Measurements from ENCODE around the gene HIP1R.

The HIP1R gene

DNA sequence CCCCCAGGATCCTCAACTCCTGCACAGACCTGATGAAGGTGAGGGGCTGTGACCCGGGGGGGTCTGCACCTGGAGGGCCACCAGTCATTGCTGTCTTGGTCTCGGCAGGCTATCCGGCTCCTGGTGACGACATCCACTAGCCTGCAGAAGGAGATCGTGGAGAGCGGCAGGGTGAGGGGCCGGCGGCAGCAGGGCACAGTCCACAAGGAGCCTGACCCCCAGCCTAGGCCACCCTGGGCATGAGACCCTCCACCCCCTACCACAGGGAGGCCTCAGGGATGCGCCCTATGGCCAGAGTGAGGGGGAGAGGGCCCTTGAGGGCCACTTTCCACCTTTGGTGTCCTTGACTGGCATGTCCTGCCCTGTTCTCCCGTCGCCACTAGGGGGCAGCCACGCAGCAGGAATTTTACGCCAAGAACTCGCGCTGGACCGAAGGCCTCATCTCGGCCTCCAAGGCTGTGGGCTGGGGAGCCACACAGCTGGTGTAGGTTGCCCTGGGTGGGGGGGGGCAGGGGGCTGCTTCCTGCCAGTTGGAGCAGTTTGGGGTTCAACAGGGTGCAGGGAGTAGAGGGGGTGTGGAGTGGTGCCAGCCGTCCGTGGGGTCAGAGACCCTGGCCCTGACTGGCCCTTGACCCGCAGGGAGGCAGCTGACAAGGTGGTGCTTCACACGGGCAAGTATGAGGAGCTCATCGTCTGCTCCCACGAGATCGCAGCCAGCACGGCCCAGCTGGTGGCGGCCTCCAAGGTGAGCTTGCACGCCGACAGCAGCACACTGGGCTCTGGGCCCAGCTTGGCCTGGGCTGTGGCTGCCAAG, 25.0 kb downstream of the HIP1R start:
- WGBS, result 44% methylated on average over 22 of the region's 28 CpGs

DNA sequence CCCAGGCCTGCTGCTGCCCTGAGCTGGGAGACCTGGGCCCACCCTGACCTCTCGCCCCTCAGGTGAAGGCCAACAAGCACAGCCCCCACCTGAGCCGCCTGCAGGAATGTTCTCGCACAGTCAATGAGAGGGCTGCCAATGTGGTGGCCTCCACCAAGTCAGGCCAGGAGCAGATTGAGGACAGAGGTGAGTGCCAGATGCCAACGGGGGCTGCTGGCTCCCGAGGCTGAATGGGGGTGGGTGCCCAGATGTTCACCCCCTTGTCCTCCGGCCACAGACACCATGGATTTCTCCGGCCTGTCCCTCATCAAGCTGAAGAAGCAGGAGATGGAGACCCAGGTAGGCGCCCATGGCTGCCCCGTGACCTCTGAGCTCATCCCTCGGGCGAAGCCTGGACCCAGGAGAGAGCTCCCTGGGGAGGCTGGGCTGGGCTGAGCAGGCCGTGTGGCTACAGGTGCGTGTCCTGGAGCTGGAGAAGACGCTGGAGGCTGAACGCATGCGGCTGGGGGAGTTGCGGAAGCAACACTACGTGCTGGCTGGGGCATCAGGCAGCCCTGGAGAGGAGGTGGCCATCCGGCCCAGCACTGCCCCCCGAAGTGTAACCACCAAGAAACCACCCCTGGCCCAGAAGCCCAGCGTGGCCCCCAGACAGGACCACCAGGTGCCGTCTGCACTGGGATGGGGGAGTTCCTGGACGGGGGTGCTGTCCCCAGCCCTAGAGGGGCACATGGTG, 25.8 kb downstream of the HIP1R start:
- no peaks in the 10 kb centered on the region for H3K9me3 ChIP-seq (ENCODE audit: control insufficient read depth, low read length)
- H3K14ac ChIP-seq (ENCODE audit: low read length in 2 of 2), result no peak overlapping the region
- H3K9ac ChIP-seq (ENCODE audit: low read length), result peak overlapping the region; percentile 26
- H2BK12ac ChIP-seq (ENCODE audit: low read length in 2 of 2), result no peak overlapping the region
- peaks cover 26 to 84% of the 10 kb centered on the region in 2 experiments for H3K36me3 ChIP-seq (ENCODE audit: control insufficient read depth in 1 of 2, insufficient read depth in 2 of 2, low read depth in 1 of 2, low read length in 2 of 2)
- 94% methylated on average over 23 of the region's 23 CpGs for WGBS
- H2BK15ac ChIP-seq (ENCODE audit: low read depth, poor library complexity, severe bottlenecking), result no peak overlapping the region
- DNase-seq, result no peak
- H3K4me1 ChIP-seq (ENCODE audit: control insufficient read depth, insufficient read depth, low read depth, low read length), result peaks cover 42% of the 10 kb centered on the region
- no peak overlapping the region for H2AFZ ChIP-seq (ENCODE audit: low read depth, low read length)
- no peak overlapping the region for H3K4me3 ChIP-seq (ENCODE audit: insufficient read depth in 1 of 2, low read depth in 1 of 2, low read length in 2 of 2)
- peak overlapping the region; percentile 45 for H4K8ac ChIP-seq (ENCODE audit: low read length)
- no peak overlapping the region for H3K4ac ChIP-seq (ENCODE audit: low read depth in 1 of 2, low read length in 2 of 2)
- peak overlapping the region; percentile 19 for H4K91ac ChIP-seq (ENCODE audit: low read length)
- H3K23ac ChIP-seq (ENCODE audit: low read length in 2 of 2), result no peak overlapping the region
- H3K4me2 ChIP-seq (ENCODE audit: low read length, poor library complexity, severe bottlenecking), result no peak overlapping the region
- no peaks in the 10 kb centered on the region for H3K27me3 ChIP-seq (ENCODE audit: control insufficient read depth in 1 of 2, insufficient read depth in 1 of 2, low read length in 2 of 2)
- H2AK5ac ChIP-seq (ENCODE audit: low read length, severe bottlenecking), result peak overlapping the region; percentile 38
- no peak overlapping the region for H3K18ac ChIP-seq (ENCODE audit: low read depth in 1 of 2, low read length in 2 of 2)
- H3K79me1 ChIP-seq (replicated peaks; ENCODE audit: low read length, poor library complexity, severe bottlenecking), result peaks cover 22% of the 10 kb centered on the region
- no peak overlapping the region for H3K27ac ChIP-seq (ENCODE audit: low read length, poor library complexity, severe bottlenecking)
- H2BK5ac ChIP-seq (ENCODE audit: low read depth, low read length, poor library complexity, severe bottlenecking), result no peak overlapping the region
- H2BK120ac ChIP-seq (ENCODE audit: low read depth, low read length), result no peak overlapping the region

More for the DNA sequence above, 25.0 kb downstream of the HIP1R start:
- peak overlapping the region; percentile 19 for H4K91ac ChIP-seq (ENCODE audit: low read length)
- H3K9ac ChIP-seq (ENCODE audit: low read length), result peak overlapping the region; percentile 26
- H3K18ac ChIP-seq (ENCODE audit: low read depth in 1 of 2, low read length in 2 of 2), result no peak overlapping the region
- no peak overlapping the region for H3K4me2 ChIP-seq (ENCODE audit: low read length, poor library complexity, severe bottlenecking)
- no peak overlapping the region for H3K4me3 ChIP-seq (ENCODE audit: insufficient read depth in 1 of 2, low read depth in 1 of 2, low read length in 2 of 2)
- no peak overlapping the region for H3K27ac ChIP-seq (ENCODE audit: low read length, poor library complexity, severe bottlenecking)
- no peak overlapping the region for H3K14ac ChIP-seq (ENCODE audit: low read length in 2 of 2)
- H2AK5ac ChIP-seq (ENCODE audit: low read length, severe bottlenecking), result peak overlapping the region; percentile 46
- H2BK120ac ChIP-seq (ENCODE audit: low read depth, low read length), result no peak overlapping the region
- no peak overlapping the region for H4K8ac ChIP-seq (ENCODE audit: low read length)
- no peak overlapping the region for H2AFZ ChIP-seq (ENCODE audit: low read depth, low read length)
- H3K23ac ChIP-seq (ENCODE audit: low read length in 2 of 2), result no peak overlapping the region
- no peaks in the 10 kb centered on the region for H3K27me3 ChIP-seq (ENCODE audit: control insufficient read depth in 1 of 2, insufficient read depth in 1 of 2, low read length in 2 of 2)
- peaks cover 36% of the 10 kb centered on the region for H3K4me1 ChIP-seq (ENCODE audit: control insufficient read depth, insufficient read depth, low read depth, low read length)
- H3K9me3 ChIP-seq (ENCODE audit: control insufficient read depth, low read length), result no peaks in the 10 kb centered on the region
- no peak overlapping the region for H2BK12ac ChIP-seq (ENCODE audit: low read length in 2 of 2)
- H3K4ac ChIP-seq (ENCODE audit: low read depth in 1 of 2, low read length in 2 of 2), result no peak overlapping the region
- no peak overlapping the region for H2BK5ac ChIP-seq (ENCODE audit: low read depth, low read length, poor library complexity, severe bottlenecking)
- H2BK15ac ChIP-seq (ENCODE audit: low read depth, poor library complexity, severe bottlenecking), result no peak overlapping the region
- DNase-seq, result peak; percentile 75
- H3K79me1 ChIP-seq (replicated peaks; ENCODE audit: low read length, poor library complexity, severe bottlenecking), result peaks cover 19% of the 10 kb centered on the region
- peaks cover 19 to 84% of the 10 kb centered on the region in 2 experiments for H3K36me3 ChIP-seq (ENCODE audit: control insufficient read depth in 1 of 2, insufficient read depth in 2 of 2, low read depth in 1 of 2, low read length in 2 of 2)

DNA sequence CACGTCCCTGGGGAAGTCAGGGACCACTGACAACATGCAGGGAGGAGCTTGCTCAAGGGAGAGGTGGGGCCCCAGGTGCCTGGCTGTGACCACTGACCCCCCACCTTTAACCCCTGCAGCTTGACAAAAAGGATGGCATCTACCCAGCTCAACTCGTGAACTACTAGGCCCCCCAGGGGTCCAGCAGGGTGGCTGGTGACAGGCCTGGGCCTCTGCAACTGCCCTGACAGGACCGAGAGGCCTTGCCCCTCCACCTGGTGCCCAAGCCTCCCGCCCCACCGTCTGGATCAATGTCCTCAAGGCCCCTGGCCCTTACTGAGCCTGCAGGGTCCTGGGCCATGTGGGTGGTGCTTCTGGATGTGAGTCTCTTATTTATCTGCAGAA, 26.3 kb downstream of the HIP1R start:
- no peak overlapping the region for H2BK12ac ChIP-seq (ENCODE audit: low read length in 2 of 2)
- no peak overlapping the region for H4K91ac ChIP-seq (ENCODE audit: low read length)
- H3K4me3 ChIP-seq (ENCODE audit: insufficient read depth in 1 of 2, low read depth in 1 of 2, low read length in 2 of 2), result no peak overlapping the region
- no peak overlapping the region for H3K4me2 ChIP-seq (ENCODE audit: low read length, poor library complexity, severe bottlenecking)
- no peak overlapping the region for H2BK15ac ChIP-seq (ENCODE audit: low read depth, poor library complexity, severe bottlenecking)
- H3K14ac ChIP-seq (ENCODE audit: low read length in 2 of 2), result no peak overlapping the region
- no peak overlapping the region for H4K8ac ChIP-seq (ENCODE audit: low read length)
- no peaks in the 10 kb centered on the region for H3K9me3 ChIP-seq (ENCODE audit: control insufficient read depth, low read length)
- DNase-seq, result no peak
- no peak overlapping the region for H2BK5ac ChIP-seq (ENCODE audit: low read depth, low read length, poor library complexity, severe bottlenecking)
- peaks cover 25% of the 10 kb centered on the region for H3K79me1 ChIP-seq (replicated peaks; ENCODE audit: low read length, poor library complexity, severe bottlenecking)
- no peak overlapping the region for H2BK120ac ChIP-seq (ENCODE audit: low read depth, low read length)
- H3K27me3 ChIP-seq (ENCODE audit: control insufficient read depth in 1 of 2, insufficient read depth in 1 of 2, low read length in 2 of 2), result no peaks in the 10 kb centered on the region
- no peak overlapping the region for H3K4ac ChIP-seq (ENCODE audit: low read depth in 1 of 2, low read length in 2 of 2)
- peak overlapping the region; percentile 38 for H2AK5ac ChIP-seq (ENCODE audit: low read length, severe bottlenecking)
- no peak overlapping the region for H3K27ac ChIP-seq (ENCODE audit: low read length, poor library complexity, severe bottlenecking)
- no peak overlapping the region for H3K23ac ChIP-seq (ENCODE audit: low read length in 2 of 2)
- peaks cover 32 to 84% of the 10 kb centered on the region in 2 experiments for H3K36me3 ChIP-seq (ENCODE audit: control insufficient read depth in 1 of 2, insufficient read depth in 2 of 2, low read depth in 1 of 2, low read length in 2 of 2)
- no peak overlapping the region for H3K18ac ChIP-seq (ENCODE audit: low read depth in 1 of 2, low read length in 2 of 2)
- H2AFZ ChIP-seq (ENCODE audit: low read depth, low read length), result no peak overlapping the region
- WGBS, result 93% methylated on average over 5 of the region's 5 CpGs
- peaks cover 42% of the 10 kb centered on the region for H3K4me1 ChIP-seq (ENCODE audit: control insufficient read depth, insufficient read depth, low read depth, low read length)
- H3K9ac ChIP-seq (ENCODE audit: low read length), result peak overlapping the region; percentile 38

DNA sequence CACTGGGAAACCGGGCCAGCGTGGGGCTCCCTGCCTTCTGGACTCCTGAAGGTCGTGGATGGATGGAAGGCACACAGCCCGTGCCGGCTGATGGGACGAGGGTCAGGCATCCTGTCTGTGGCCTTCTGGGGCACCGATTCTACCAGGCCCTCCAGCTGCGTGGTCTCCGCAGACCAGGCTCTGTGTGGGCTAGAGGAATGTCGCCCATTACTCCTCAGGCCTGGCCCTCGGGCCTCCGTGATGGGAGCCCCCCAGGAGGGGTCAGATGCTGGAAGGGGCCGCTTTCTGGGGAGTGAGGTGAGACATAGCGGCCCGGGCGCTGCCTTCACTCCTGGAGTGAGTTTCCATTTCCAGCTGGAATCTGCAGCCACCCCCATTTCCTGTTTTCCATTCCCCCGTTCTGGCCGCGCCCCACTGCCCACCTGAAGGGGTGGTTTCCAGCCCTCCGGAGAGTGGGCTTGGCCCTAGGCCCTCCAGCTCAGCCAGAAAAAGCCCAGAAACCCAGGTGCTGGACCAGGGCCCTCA, 26.9 kb downstream of the HIP1R start:
- no peak overlapping the region for H3K4me3 ChIP-seq (ENCODE audit: insufficient read depth in 1 of 2, low read depth in 1 of 2, low read length in 2 of 2)

More for the DNA sequence above, 26.9 kb downstream of the HIP1R start:
- H2BK12ac ChIP-seq (ENCODE audit: low read length in 2 of 2), result no peak overlapping the region
- WGBS, result 80% methylated on average over 20 of the region's 20 CpGs
- H3K27me3 ChIP-seq (ENCODE audit: control insufficient read depth in 1 of 2, insufficient read depth in 1 of 2, low read length in 2 of 2), result no peaks in the 10 kb centered on the region
- DNase-seq, result no peak
- H3K23ac ChIP-seq (ENCODE audit: low read length in 2 of 2), result no peak overlapping the region
- no peak overlapping the region for H2BK120ac ChIP-seq (ENCODE audit: low read depth, low read length)
- H2AFZ ChIP-seq (ENCODE audit: low read depth, low read length), result no peak overlapping the region
- no peak overlapping the region for H3K4ac ChIP-seq (ENCODE audit: low read depth in 1 of 2, low read length in 2 of 2)
- no peak overlapping the region for H3K14ac ChIP-seq (ENCODE audit: low read length in 2 of 2)
- peak overlapping the region; percentile 38 for H3K9ac ChIP-seq (ENCODE audit: low read length)
- peak overlapping the region; percentile 13 for H3K27ac ChIP-seq (ENCODE audit: low read length, poor library complexity, severe bottlenecking)
- H3K9me3 ChIP-seq (ENCODE audit: control insufficient read depth, low read length), result no peaks in the 10 kb centered on the region
- no peak overlapping the region for H4K91ac ChIP-seq (ENCODE audit: low read length)
- H3K4me1 ChIP-seq (ENCODE audit: control insufficient read depth, insufficient read depth, low read depth, low read length), result peaks cover 42% of the 10 kb centered on the region
- peak overlapping the region in 1 of 2 experiments; percentile 1 for H3K18ac ChIP-seq (ENCODE audit: low read depth in 1 of 2, low read length in 2 of 2)
- peaks cover 28% of the 10 kb centered on the region for H3K79me1 ChIP-seq (replicated peaks; ENCODE audit: low read length, poor library complexity, severe bottlenecking)
- H2AK5ac ChIP-seq (ENCODE audit: low read length, severe bottlenecking), result no peak overlapping the region
- H2BK15ac ChIP-seq (ENCODE audit: low read depth, poor library complexity, severe bottlenecking), result no peak overlapping the region
- H3K4me2 ChIP-seq (ENCODE audit: low read length, poor library complexity, severe bottlenecking), result no peak overlapping the region
- no peak overlapping the region for H2BK5ac ChIP-seq (ENCODE audit: low read depth, low read length, poor library complexity, severe bottlenecking)
- peaks cover 33 to 84% of the 10 kb centered on the region in 2 experiments for H3K36me3 ChIP-seq (ENCODE audit: control insufficient read depth in 1 of 2, insufficient read depth in 2 of 2, low read depth in 1 of 2, low read length in 2 of 2)
- H4K8ac ChIP-seq (ENCODE audit: low read length), result no peak overlapping the region
